CD4-positive, CD25-positive, alpha-beta regulatory T cell (primary cell): ENCODE data around the gene SPINK7. TPM values are rescaled to one million over a fixed set of nuclear protein-coding genes. Genes with fewer than 3 reads are reported as not detected.

Experiments
- ATAC-seq, 2 donors: fragments of 150-1000 bp; cut with Tn5 transposase; one replicate each; pipeline ENCODE4 v1.10.0; 2021; ENCODE audit warnings: low read depth in 2 of 2, moderate number of reproducible peaks in 2 of 2, moderate library complexity in 1 of 2
- DNase-seq, 3 donors: peaks; one replicate each; pipeline versions ENCODE4 v3.0.0 to v3.0.0-alpha.2; 2012 to 2022; ENCODE audit warnings: mixed read lengths in 1 of 3
- H3K27ac ChIP-seq: one replicate; pipeline ENCODE4 v1.7.0; 2013; ENCODE audit warnings: mild to moderate bottlenecking, low read length; ENCODE audit not compliant: insufficient read depth, poor library complexity, severe bottlenecking
- H3K27me3 ChIP-seq: one replicate; pipeline ENCODE4 v1.7.0; 2013; ENCODE audit warnings: low read length; ENCODE audit not compliant: control insufficient read depth, insufficient read depth
- H3K36me3 ChIP-seq: one replicate; pipeline ENCODE4 v1.7.0; 2013; ENCODE audit warnings: mild to moderate bottlenecking, low read length, moderate library complexity; ENCODE audit not compliant: control insufficient read depth, insufficient read depth
- H3K4me1 ChIP-seq: 2 replicates; pipeline ENCODE4 v1.7.0; 2013; ENCODE audit warnings: mild to moderate bottlenecking, low read length; ENCODE audit not compliant: insufficient read depth, control insufficient read depth, poor library complexity, severe bottlenecking
- H3K4me3 ChIP-seq: one replicate; pipeline ENCODE4 v1.7.0; 2013; ENCODE audit warnings: low read depth, mild to moderate bottlenecking, low read length, moderate library complexity
- H3K9me3 ChIP-seq, 2 experiments: 1 replicate in 1 of 2; 2 replicates in 1 of 2; pipeline ENCODE4 v1.7.0; 2013; ENCODE audit warnings: low read length in 2 of 2, mild to moderate bottlenecking in 1 of 2, moderate library complexity in 1 of 2; ENCODE audit not compliant: control insufficient read depth in 2 of 2
- H3K27ac Mint-ChIP-seq, 3 donors: one replicate each; pipeline ENCODE4 v1.8.0; 2020 to 2022; ENCODE audit warnings: mild to moderate bottlenecking in 3 of 3, mixed read lengths in 3 of 3, moderate library complexity in 2 of 3
- H3K27me3 Mint-ChIP-seq: one replicate; pipeline ENCODE4 v1.8.0; 2022; ENCODE audit warnings: mild to moderate bottlenecking, mixed read lengths
- H3K36me3 Mint-ChIP-seq: one replicate; pipeline ENCODE4 v1.8.0; 2020; ENCODE audit warnings: mixed read lengths
- H3K4me1 Mint-ChIP-seq, 4 donors: one replicate each; pipeline ENCODE4 v1.8.0; 2020 to 2022; ENCODE audit warnings: mixed read lengths in 4 of 4, mild to moderate bottlenecking in 1 of 4
- H3K4me3 Mint-ChIP-seq, 4 donors: one replicate each; pipeline ENCODE4 v1.8.0; 2020 to 2022; ENCODE audit warnings: mild to moderate bottlenecking in 4 of 4, mixed read lengths in 4 of 4, moderate library complexity in 3 of 4
- H3K9me3 Mint-ChIP-seq, 7 donors: one replicate each; pipeline ENCODE4 v1.8.0; 2020 to 2022; ENCODE audit warnings: mixed read lengths in 7 of 7, mild to moderate bottlenecking in 3 of 7, moderate library complexity in 2 of 7
- polyA plus RNA-seq, 4 donors: library from polyadenylated mRNA; unstranded; fragments of 300-500 nt; fragmentation: Illumina TruSeq; gene quantifications; one replicate each; pipeline ENCODE4 v1.2.3, GENCODE V29; 2021
- total RNA-seq: library from RNA; stranded (reverse); gene quantifications from one replicate; pipeline ENCODE4 v1.2.3, GENCODE V29; 2022

The SPINK7 gene
- total and polyA plus RNA-seq, 5 donors from 2014 or later = not detected

- H3K4me1 ChIP-seq = no peaks in the 10 kb centered on the region
- no peak overlapping the region for H3K4me3 ChIP-seq
- no peaks in the 10 kb centered on the region for H3K36me3 ChIP-seq
- peaks cover 15% of the 10 kb centered on the region for H3K27me3 Mint-ChIP-seq
- DNase-seq (no peak), ATAC-seq (no peak)
- H3K27ac Mint-ChIP-seq = no peak overlapping the region
- H3K9me3 Mint-ChIP-seq = peaks cover 0 to 4% (median 0%) of the 10 kb centered on the region in 7 donors
- H3K4me1 Mint-ChIP-seq = no peaks in the 10 kb centered on the region
- H3K27ac ChIP-seq = no peak overlapping the region
- H3K27me3 ChIP-seq = no peaks in the 10 kb centered on the region
- peaks cover 5% of the 10 kb centered on the region for H3K36me3 Mint-ChIP-seq
- no peak overlapping the region for H3K4me3 Mint-ChIP-seq
- H3K9me3 ChIP-seq = no peaks in the 10 kb centered on the region
Observed at GRCh38 chr5:148352696-148353095, 40.5 kb downstream of the SPINK7 start.

- H3K36me3 ChIP-seq = no peaks in the 10 kb centered on the region
- no peaks in the 10 kb centered on the region for H3K27me3 ChIP-seq
- Mint-ChIP-seq H3K4me3 (no peak overlapping the region), H3K36me3 (peaks cover 5% of the 10 kb centered on the region), H3K4me1 (no peaks in the 10 kb centered on the region), H3K27me3 (peaks cover 12% of the 10 kb centered on the region), H3K9me3 (peaks cover 0 to 4% (median 0%) of the 10 kb centered on the region in 7 donors), H3K27ac (no peak overlapping the region)
- no peaks in the 10 kb centered on the region for H3K4me1 ChIP-seq
- no peak overlapping the region for H3K27ac ChIP-seq
- ATAC-seq (no peak), DNase-seq (no peak)
- H3K4me3 ChIP-seq = no peak overlapping the region
- no peaks in the 10 kb centered on the region for H3K9me3 ChIP-seq
Observed at GRCh38 chr5:148353634-148354033, 41.4 kb downstream of the SPINK7 start.

GRCh38 chr5:148364343-148364742, 52.1 kb downstream of the SPINK7 start:
- Histone ChIP-seq H3K27ac (no peak overlapping the region), H3K9me3 (peaks cover 0 to 9% of the 10 kb centered on the region in 2 experiments), H3K4me3 (no peak overlapping the region), H3K36me3 (no peaks in the 10 kb centered on the region), H3K27me3 (no peaks in the 10 kb centered on the region), H3K4me1 (no peaks in the 10 kb centered on the region)
- DNase-seq = no peak
- H3K9me3 Mint-ChIP-seq = peaks cover 0 to 11% (median 4%) of the 10 kb centered on the region in 7 donors
- H3K4me1 Mint-ChIP-seq = peaks cover 0 to 4% (median 0%) of the 10 kb centered on the region in 4 donors
- ATAC-seq = no peak
- no peaks in the 10 kb centered on the region for H3K27me3 Mint-ChIP-seq
- no peaks in the 10 kb centered on the region for H3K36me3 Mint-ChIP-seq
- H3K4me3 Mint-ChIP-seq = no peak overlapping the region
- H3K27ac Mint-ChIP-seq = no peak overlapping the region

Other genes with a start within 250 kb of the SPINK7 start
- not detected for gene SPINK5, start 248.4 kb upstream of the SPINK7 start, total RNA-seq
- not detected for gene SPINK5, start 248.4 kb upstream of the SPINK7 start, polyA plus RNA-seq
- gene SPINK14, start 143.9 kb upstream of the SPINK7 start, total RNA-seq = not detected
- not detected for gene SPINK14, start 143.9 kb upstream of the SPINK7 start, polyA plus RNA-seq
- gene SPINK6, start 109.4 kb upstream of the SPINK7 start, total RNA-seq = not detected
- not detected for gene SPINK6, start 109.4 kb upstream of the SPINK7 start, polyA plus RNA-seq
- not detected for gene MARCOL, start 73.9 kb upstream of the SPINK7 start, total RNA-seq
- gene MARCOL, start 73.9 kb upstream of the SPINK7 start, polyA plus RNA-seq = not detected
- gene SPINK13, start 43.6 kb upstream of the SPINK7 start, total RNA-seq = not detected
- not detected for gene SPINK13, start 43.6 kb upstream of the SPINK7 start, polyA plus RNA-seq
- gene SPINK9, start 23.1 kb downstream of the SPINK7 start, total RNA-seq = not detected
- gene SPINK9, start 23.1 kb downstream of the SPINK7 start, polyA plus RNA-seq = not detected
- gene FBXO38, start 71.5 kb downstream of the SPINK7 start, total RNA-seq = 54.6 TPM
- 10 to 100 TPM; 16.0 to 31.4 (median 19.8) TPM for gene FBXO38, start 71.5 kb downstream of the SPINK7 start, polyA plus RNA-seq